HCEC 1CT (cell line): ENCODE measurements around the gene H2BK1.

Experiments
- DNase-seq: peaks from one replicate; pipeline ENCODE4 v3.0.0-alpha.2; 2017

Gene H2BK1

DNA sequence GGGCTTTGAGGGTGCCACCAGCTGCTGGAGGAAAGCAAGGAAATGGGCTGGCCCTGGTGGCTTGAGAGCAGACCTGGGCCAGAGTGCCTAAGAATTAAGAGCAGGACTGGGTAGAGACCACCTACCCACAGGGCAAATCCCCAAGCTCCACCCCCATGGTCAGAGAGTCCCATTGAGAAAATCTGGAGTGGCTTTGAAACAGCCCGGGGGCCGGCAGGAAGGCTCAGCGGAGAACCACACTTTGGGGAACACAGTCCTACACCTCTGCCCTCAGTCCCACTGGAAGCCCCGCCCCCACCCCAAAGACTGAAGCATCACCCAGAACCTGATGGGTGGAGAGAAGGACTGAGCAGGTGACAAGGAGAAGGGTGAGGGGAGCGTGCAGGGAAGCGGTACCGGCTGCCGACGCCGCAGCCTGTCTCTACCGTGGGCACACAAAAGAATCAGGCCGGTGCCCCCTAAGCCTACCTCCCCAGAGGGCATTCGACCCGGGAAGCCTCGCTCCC, 34.6 kb upstream of the H2BK1 start:
- DNase-seq: no peak

DNA sequence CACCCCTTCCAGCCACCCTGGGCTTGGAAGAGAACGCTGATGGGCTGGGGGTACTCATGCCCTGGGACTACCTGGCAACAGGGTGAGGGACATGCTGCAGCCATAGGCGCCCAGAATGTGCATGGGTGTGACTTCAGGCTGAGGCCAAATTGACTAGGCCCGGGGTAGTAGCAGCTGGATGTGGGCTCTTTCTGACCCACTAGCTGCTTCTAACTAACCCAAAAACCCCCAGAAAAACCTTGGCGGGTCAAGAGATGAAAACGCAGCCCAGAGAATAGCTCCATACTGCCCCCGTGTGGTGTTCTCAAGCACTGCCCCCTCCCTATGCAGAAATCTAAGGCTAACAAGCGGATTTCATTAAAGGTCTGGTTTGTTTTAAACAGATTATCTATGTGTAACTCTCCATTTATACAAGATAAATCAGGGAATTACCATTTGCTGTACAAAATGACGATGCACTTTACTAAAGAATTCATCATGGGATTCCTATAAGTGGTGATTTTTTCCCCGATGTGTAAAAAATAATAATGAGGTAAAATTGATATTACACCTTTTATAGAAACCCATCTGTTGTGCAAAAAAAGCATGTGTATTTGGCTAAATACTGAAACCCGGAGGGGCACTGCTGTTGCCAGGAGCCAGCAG, 34.0 kb upstream of the H2BK1 start:
- DNase-seq: peak; percentile 28

DNA sequence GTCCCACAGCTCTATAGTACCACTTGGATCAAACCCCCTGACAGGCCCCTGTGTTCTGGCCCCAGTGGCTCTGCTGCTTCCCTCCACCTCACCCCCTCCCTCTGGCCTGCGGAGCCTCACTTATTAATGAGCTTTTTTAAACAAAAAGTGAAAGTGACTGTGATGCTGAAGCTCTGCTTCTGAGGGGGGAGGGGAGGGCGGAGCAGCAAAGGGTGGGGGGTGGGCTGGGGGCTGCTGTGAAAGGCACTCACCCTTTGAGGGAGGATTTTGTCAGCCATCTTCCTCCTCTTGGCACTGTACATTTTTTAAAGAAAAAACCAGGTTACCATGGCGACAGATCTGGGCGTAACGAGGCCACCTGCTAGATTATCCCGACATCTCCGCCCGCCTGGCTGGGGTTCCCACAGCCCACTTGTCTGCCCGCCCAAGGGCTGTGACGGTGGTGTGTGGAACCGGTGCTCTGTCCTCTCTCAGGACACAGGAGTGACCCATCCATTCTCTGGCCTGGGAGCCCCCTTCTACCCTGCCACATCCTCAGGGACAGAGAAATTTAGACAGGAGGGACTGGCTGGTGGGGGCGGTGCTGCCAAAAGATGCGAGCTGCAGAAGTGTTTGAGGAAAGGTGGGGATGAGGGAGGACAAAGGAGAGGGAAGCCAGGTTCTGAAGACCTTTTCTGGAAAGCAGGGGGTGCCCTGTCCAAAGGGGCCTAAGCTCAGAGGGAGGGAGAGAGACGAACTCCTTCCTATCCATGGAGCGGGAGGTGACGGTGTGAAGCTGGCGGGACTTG, 33.3 kb upstream of the H2BK1 start:
- no peak for DNase-seq

DNA sequence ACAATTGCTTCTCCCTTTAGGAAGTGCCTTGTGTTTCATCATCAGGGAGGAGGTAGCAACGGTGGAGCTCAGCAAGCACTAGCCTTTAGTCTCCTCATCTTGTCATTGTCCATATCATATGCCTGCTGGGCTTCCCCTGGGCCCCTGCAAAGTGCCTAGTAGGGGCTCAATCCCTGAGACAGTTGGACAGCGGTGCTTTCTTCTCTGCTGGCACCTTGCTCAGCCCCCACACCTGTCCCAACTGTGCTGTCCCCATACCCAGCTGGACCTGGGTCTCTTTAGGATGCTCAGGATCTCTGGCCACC, 32.7 kb upstream of the H2BK1 start:
- no peak for DNase-seq

DNA sequence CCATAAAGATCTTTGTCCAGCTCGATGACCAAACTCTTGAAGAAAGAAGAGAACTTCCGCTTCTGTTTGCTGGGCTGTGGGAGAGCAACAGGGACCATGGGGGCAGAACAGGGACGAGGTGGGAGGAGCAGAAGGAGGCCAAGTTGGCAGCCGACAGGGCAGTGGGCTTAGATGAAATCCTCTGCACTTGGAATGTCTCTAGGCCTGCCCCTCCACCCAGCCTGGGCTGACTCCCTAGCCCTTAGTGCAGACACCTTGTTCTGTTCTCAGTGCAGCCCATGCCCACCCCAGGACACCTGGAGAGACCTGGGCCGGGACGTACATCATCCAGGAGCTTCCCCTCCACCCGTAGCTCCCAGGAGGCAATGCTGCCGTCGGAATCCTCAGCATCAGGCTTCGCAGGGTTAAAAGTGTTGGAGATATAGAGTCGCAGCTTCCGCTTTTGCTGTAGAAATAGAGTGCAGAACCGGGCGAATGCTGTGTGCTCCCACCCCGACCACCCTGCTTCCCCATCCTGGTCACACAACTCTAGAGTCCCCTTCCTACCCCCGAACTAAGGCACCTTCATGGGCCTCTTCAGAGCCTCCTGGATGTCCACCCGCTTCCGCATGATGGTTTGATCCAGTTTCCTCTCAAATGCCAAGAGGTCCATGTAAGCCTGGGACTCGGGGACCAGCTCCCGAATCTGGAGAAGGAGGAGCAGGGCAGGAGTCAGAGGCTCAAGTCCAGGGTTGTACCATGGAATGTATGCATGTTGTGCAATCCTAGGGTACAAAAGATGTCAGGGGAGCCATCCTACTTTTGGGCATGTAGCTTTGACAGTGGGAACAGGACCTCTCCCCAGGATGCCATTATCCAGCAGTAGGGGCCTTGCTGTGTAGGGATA, 32.1 kb upstream of the H2BK1 start:
- DNase-seq: no peak

DNA sequence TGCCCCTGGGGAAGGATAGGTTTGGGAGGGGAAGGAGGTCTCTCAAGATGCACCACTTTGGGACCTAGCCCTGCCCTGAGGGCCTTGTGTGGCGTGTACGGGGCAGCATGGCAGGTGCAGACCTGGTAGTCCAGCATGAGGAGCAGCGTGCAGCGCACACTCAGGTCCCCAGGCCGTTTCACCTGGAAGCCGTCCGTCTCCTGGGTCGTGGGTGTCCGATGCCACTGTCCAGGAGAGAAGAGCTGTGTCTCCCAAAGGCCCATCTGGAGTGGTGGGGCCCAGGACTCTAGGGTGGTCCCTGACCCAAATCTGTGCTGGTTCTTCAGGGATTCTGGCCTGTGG, 31.4 kb upstream of the H2BK1 start:
- no peak for DNase-seq

DNA sequence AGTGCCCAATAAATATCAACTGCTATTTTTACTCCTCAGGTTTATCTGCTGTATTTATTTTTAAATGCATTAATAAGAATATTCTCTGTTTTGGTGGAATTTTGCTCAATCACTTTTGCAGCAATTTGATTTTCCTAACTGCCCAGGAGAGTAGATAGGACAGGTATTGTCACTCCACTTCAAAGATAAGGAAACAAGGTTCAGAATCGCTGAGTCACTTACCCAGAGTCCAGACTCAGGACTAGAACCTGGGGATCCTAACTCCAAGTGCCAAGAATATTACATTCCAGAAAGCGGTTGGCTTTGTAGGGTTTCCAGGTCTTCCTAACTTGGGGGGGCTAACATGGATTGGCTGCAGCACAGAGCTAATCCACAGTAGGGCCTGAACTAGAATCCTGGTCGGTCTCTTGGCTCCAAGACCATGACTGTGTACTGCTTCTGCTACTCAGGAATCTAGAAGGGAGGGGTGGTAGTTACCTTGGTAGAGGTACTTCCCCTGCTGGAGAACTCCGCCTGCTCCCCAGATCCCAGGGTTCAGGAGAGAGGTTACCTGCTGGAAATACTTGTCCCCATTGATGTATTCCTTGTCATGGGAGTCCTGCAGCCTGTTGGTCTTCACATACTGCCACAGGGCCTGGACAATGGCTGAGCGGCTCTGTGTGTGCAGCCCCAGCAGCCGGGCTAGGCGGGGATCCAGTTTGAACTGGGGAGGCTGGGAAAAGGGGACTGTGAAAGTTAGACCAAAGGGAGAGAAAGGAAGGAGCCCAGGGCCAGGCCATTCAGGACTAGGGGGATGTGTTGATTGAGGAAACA, 30.9 kb upstream of the H2BK1 start:
- no peak for DNase-seq

DNA sequence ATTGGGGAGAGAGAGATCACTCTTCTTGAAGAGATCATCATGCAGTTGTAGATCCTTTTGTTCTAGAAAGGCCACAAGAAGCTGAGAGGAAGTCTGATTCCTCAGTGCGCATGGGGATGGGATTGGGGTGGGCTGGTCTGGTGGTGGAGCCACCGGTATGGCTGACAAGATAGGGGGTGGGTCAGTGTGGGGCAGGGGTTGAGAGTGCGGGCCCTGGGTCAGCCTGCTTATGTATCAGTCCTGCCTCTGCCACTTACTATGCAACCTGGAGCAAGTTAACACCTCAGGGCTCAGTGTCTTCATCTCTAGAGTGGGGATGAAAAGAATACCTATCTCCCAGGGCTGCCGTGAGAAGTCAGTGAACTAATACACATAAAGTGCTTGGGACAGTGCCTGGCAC, 30.2 kb upstream of the H2BK1 start:
- no peak for DNase-seq

DNA sequence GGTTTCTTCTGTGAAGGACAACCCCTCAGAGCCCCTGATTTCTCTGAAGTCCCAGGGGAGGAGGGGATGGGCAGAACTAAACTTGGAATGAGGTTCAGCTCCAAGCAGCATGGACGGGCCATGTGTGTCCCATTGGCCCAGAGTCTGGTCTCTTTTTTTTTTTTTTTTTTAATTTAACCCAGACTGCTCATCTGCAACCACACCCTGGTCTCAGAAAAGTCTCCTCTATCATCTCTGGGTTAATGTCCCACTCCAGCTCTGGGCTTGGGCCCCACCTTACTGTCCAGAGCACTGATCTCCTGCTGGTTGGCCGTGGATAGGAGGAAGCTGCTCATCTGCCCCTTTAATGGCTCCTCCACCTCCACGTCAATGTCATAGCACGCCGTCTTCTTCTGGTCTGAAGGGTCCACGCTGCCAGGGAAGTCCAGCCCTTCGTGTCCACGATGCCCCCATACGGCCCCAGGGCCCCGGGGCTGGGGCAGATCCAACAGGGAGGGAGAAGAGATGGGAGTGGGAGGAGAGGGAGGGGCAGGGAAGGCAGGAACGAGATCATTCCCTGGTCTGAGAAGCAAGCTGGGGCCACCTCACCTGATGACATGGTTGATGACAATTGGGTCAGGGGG, 29.7 kb upstream of the H2BK1 start:
- no peak for DNase-seq

DNA sequence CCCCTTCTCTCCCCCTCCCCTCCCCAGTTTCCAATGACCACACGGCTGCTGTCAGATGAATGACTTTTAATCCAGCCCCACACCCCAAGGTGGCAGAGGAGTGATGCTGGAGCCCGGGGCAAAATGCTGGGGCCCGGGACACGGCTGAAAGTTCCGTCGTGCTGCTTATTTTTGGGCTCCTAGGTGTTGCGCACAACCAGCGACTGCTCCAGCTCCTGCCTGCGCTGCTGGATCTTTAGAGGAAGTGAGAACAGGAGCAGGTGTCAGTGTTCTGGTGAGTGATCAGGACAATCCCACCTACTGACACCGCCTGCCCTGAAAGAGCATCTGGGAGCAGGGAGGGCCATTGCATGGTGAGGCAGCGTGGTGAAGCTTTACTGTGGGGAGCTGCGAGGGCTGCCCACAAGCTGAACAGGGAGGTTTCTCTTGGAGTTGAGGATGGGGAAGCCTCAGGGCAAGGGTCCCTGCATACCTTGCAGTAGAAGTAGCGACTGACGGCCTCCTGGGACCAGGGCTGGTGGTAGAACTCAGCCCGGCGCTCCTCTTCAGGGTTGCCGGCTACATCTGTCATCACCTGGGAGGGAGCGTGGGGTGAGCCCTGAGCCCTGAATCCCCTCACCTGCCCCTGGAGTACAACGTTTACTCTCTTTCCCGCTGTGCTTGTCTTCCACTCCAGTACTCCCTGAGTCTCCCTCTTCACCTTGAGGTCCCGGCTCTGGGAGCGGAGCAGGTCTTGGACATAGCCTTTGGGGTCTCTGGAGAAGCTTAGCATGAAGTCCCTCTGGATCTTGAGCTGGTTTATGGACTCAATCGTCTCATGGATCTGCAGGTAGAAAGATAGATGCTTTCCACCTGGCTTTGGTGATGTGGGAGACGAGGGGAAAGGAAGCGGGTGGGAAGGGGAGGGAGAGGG, 28.9 kb upstream of the H2BK1 start:
- no peak for DNase-seq

DNA sequence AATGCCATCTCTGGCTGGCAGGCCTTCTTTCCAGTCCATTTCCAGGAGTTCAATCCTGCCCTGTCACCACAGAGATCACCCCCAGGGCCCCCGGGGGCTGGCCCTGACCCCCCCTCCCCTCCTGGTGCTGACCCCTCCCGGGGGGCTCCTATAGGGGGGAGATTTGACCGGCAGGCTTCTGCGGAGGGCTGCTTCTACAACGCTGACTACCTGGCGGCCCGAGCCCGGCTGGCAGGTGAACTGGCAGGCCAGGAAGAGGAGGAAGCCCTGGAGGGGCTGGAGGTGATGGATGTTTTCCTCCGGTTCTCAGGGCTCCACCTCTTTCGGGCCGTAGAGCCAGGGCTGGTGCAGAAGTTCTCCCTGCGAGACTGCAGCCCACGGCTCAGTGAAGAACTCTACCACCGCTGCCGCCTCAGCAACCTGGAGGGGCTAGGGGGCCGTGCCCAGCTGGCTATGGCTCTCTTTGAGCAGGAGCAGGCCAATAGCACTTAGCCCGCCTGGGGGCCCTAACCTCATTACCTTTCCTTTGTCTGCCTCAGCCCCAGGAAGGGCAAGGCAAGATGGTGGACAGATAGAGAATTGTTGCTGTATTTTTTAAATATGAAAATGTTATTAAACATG, 28.0 kb upstream of the H2BK1 start:
- DNase-seq: no peak

DNA sequence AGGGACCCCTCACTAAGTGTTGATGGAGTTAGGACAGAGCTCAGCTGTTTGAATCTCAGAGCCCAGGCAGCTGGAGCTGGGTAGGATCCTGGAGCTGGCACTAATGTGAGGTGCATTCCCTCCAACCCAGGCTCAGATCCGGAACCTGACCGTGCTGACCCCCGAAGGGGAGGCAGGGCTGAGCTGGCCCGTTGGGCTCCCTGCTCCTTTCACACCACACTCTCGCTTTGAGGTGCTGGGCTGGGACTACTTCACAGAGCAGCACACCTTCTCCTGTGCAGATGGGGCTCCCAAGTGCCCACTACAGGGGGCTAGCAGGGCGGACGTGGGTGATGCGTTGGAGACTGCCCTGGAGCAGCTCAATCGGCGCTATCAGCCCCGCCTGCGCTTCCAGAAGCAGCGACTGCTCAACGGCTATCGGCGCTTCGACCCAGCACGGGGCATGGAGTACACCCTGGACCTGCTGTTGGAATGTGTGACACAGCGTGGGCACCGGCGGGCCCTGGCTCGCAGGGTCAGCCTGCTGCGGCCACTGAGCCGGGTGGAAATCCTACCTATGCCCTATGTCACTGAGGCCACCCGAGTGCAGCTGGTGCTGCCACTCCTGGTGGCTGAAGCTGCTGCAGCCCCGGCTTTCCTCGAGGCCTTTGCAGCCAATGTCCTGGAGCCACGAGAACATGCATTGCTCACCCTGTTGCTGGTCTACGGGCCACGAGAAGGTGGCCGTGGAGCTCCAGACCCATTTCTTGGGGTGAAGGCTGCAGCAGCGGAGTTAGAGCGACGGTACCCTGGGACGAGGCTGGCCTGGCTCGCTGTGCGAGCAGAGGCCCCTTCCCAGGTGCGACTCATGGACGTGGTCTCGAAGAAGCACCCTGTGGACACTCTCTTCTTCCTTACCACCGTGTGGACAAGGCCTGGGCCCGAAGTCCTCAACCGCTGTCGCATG, 27.2 kb upstream of the H2BK1 start:
- DNase-seq: no peak

DNA sequence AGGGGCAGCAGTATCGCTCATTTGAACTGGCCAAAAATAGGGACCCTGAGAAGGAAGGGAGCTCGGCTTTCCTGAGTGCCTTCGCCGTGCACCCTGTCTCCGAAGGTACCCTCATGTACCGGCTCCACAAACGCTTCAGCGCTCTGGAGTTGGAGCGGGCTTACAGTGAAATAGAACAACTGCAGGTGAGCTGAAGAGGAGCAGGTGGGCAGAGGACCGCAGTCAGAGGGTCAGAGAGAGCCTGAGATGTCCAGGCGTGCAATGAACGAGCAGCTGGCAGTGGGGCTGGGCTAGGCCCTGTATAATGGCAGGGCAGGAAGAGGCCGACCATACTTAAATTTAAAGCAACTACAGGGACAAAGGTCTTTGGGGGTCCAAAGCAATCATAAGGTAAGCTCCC, 26.1 kb upstream of the H2BK1 start:
- no peak for DNase-seq

DNA sequence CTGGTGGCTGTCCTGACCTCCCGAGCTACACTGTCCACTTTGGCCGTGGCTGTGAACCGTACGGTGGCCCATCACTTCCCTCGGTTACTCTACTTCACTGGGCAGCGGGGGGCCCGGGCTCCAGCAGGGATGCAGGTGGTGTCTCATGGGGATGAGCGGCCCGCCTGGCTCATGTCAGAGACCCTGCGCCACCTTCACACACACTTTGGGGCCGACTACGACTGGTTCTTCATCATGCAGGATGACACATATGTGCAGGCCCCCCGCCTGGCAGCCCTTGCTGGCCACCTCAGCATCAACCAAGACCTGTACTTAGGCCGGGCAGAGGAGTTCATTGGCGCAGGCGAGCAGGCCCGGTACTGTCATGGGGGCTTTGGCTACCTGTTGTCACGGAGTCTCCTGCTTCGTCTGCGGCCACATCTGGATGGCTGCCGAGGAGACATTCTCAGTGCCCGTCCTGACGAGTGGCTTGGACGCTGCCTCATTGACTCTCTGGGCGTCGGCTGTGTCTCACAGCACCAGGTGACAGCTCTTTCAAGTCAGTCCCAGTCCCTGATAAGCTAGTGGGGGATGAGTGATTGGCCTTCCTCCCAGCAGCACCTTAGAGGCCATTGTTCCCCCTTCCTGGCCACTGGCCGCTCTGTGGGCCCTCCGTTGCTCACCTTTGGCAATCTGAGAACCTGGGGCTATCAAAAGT, 25.0 kb upstream of the H2BK1 start:
- DNase-seq: no peak

DNA sequence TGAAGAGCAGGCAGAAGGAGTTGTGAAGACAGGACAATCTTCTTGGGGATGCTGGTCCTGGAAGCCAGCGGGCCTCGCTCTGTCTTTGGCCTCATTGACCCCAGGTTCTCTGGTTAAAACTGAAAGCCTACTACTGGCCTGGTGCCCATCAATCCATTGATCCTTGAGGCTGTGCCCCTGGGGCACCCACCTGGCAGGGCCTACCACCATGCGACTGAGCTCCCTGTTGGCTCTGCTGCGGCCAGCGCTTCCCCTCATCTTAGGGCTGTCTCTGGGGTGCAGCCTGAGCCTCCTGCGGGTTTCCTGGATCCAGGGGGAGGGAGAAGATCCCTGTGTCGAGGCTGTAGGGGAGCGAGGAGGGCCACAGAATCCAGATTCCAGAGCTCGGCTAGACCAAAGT, 23.5 kb upstream of the H2BK1 start:
- DNase-seq: no peak

DNA sequence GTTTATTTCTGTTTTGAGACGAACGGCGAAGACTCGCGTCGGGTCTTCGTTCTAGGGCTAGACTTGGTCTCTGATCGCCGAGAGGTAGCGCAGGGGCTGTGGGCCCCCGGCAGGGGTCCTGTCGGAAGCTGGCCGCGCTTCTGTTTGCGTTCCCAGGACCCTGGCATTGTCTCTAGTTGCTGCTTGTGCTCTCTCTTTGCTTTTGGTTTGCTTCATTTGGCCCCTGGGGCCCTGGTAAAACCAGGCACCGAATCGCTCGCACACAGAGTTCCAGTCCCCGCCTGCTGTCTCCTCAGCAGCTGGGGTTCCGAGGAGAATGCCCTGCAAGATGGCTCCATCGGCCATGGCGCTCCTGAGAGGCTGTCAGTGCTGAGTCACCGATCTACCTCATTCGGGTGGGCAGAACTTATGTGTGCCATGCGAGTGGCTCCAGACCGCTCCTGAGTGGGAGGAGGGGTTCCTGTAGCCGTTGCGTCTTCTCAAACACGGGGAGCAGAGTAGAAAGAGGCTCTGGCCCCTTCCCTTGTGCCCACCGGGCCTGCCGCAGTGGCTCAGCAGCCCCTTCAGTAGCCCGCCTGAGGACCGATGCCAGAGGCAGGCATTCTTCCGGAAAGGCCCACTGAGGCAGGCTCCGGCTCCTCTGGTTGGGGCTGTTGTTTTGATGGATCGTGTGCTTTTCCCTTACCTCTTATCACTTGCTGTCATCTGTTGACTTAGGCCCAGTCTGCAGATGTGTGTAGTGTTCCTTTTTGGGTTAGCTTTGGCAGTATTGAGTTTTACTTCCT, 22.8 kb upstream of the H2BK1 start:
- DNase-seq: peak; percentile 77

DNA sequence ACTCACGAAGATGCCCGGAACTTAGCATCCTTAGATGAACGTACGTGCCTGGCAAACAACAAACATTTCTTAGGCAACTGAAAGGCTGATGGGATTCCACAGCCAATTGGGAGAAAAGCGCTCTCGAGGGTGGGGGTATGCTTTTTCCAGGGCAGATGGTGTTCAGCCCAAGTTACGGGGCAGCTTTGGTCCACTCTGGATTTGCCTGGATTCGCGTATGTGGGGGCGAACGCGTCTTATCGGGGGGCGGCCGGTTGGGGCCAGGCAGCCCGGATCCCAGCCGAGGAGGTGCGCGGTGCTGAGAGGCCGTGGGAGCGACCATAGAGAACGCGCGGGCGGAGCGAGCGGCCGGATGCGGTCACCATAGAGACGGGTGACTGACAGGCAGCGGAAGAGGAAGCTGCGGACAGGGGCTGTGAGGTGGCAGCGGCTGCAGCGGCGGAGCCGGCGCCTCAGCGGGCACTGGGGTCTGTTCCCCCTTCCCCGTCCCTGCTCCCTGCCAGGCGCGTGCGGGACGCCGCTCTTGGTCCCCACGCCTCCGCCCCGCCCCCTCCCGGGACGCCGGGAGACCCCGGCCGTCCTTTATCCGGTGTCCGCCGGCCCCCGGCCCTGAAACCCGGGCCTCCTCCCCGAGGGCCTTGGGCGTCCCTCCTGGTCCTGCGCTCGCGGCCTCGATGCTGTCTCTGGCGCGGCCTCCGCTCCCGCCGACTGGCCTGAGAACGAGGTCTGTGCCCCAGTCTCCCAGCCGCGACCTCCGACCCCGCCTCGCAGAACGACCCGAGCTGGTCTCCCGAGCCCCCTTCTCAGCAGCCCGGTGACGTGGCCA, 22.0 kb upstream of the H2BK1 start, which contains the start of gene CHPF2:
Gene CHPF2 (plus strand): TSS at position 393 of the 826 bp plus-strand sequence. CDS start 1,529 bp downstream, outside the sequence.
- DNase-seq: peak; percentile 81
